SK-N-MC (cell line): Measurements from ENCODE around the gene NHSL2.

Experiments used
- DNase-seq: peaks from one replicate; pipeline ENCODE4 v3.0.0-alpha.2; 2011; ENCODE audit warnings: low read depth, low spot score
- H3K27ac ChIP-seq: fragments of 200-600 bp; sonication (generic); 2 replicates; pipeline ENCODE4 v1.5.1; 2016; ENCODE audit warnings: mixed run types
- H3K36me3 ChIP-seq: fragments of 200-600 bp; sonication (generic); 2 replicates; pipeline ENCODE4 v1.6.1; 2017; ENCODE audit warnings: antibody characterized with exemption, low read length, mixed read lengths; ENCODE audit not compliant: insufficient read depth
- H3K4me3 ChIP-seq: fragments of 200-600 bp; sonication (generic); 2 replicates; pipeline ENCODE4 v1.5.1; 2016
- H3K9ac ChIP-seq: fragments of 200-600 bp; sonication (generic); 2 replicates; pipeline ENCODE4 v1.8.0; 2017; ENCODE audit warnings: mixed run types, mixed read lengths; ENCODE audit not compliant: insufficient read length
- H3K9me3 ChIP-seq: fragments of 200-600 bp; sonication (generic); 2 replicates; pipeline ENCODE4 v1.6.1; 2017; ENCODE audit warnings: low read depth, mild to moderate bottlenecking, antibody characterized with exemption, low read length, moderate library complexity, mixed read lengths
- EZH2 ChIP-seq: fragments of 200-600 bp; sonication (generic); IDR thresholded peaks from one replicate; pipeline ENCODE4 v1.6.1; 2017; ENCODE audit warnings: antibody characterized with exemption
- FOXP2 ChIP-seq: optimal IDR thresholded peaks from 2 replicates; pipeline ENCODE3; 2011; ENCODE audit warnings: mild to moderate bottlenecking, moderate library complexity; ENCODE audit not compliant: insufficient read depth; ENCODE audit errors: extremely low read length, control extremely low read depth
- POLR2AphosphoS5 ChIP-seq: IDR thresholded peaks from 2 replicates; pipeline ENCODE4 v1.6.1; 2012; ENCODE audit warnings: mild to moderate bottlenecking, low read depth, low read length, borderline replicate concordance

Gene NHSL2

DNA sequence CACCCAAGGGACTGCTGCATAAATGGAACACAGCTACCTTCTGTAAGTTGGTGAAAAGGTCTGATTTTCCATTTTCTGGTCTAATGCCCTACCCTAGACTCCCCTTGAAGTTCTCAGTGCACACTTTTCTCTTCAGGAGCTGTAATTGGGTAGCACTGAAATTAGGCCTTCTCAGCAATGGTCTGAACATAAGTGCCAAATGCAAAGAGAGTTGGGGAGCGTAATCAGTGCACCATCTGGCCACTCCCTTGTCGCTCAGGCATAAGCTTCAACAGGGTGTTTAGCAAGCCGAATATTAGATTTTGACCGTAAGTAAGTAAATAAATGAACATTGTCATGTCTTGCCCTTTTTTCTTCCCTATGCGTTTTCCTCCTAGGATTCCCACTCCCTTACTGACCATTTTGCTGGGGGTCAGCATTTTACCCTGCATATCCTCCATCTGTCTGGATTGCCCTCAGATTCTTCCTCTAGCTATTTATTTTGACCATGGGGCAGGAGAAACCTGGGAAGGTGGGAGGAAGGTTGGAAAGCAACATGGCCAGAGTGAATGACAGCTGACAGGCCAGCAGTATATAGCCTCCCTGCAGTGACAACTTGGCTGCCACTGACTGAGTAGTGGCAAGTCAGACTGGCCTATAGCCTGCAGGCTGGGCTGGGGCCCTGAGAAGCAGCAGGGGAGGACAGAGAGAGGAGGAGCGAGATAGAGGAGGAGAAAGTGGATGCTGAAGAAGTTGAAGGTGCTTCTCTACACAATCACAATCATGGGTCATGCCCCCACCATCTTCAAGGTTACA is 2.7 kb downstream of the NHSL2 start:
- H3K9me3 ChIP-seq: no peaks in the 10 kb centered on the region
- no peak for DNase-seq
- no peak for TF ChIP-seq FOXP2
- no peak for TF ChIP-seq EZH2
- TF ChIP-seq POLR2AphosphoS5: no peak
- H3K36me3 ChIP-seq: no peaks in the 10 kb centered on the region
- no peak overlapping the region for H3K4me3 ChIP-seq
- H3K27ac ChIP-seq: no peak overlapping the region
- no peak overlapping the region for H3K9ac ChIP-seq

DNA sequence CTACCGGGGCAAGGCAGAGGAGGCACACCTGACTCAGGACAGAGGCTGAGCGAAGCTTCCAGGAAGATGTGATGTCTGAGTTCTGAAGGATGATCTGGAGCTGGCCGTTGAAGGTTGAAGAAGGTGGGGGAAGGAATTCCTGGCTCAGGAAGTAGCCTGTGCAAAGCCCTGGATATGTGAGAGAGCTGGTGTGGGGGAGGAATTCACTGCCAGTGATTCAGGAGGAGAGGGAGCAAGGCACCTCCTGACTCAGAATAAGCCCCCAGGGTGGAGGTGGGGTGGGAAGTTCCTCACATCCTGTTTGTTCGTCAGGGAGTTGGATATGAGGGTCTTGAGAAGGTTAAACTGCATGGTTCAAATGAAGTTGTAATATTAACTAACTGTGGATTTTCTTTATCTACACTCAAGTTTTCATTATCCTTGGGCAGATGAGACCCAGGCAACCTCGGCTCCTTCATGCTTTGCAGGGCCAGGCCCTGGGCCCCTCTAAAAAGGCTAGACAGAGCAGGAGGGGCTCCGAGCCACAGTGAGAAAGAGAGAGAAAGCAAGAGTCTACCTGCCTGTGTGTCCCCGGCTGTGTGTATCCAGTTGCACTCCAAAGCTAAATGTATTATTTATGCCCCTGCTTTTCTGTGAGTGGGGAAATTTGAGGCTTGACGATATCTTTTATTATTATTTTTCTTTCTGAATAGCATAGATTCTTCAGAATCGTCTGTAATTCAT is 7.1 kb downstream of the NHSL2 start:
- Histone ChIP-seq H3K9me3 (no peaks in the 10 kb centered on the region), H3K9ac (no peak overlapping the region), H3K27ac (no peak overlapping the region), H3K36me3 (no peaks in the 10 kb centered on the region), H3K4me3 (no peak overlapping the region)
- no peak for DNase-seq
- TF ChIP-seq POLR2AphosphoS5: no peak
- TF ChIP-seq EZH2: no peak
- TF ChIP-seq FOXP2: no peak

DNA sequence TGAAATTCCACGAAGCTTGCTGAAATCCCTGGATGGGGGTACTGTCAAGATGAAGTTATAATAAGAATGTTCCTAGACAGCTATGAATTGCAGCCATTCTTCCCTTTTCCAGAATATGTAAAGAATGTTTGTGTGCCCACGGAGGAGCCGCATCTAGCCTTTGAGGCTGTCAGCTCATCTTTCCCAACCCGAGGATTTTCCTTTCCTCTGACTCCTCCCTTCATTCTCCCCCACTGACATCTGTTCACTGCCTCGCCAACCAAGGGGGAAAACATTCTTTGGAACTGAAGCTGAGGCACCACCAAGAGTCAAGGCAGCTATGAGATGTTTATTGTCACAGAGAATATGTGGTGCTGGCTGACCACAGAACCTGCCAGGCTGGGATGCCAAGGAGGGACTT is 8.8 kb downstream of the NHSL2 start:
- no peak for TF ChIP-seq POLR2AphosphoS5
- TF ChIP-seq FOXP2: no peak
- TF ChIP-seq EZH2: no peak
- no peak for DNase-seq
- Histone ChIP-seq H3K9ac (no peak overlapping the region), H3K36me3 (no peaks in the 10 kb centered on the region), H3K27ac (no peak overlapping the region), H3K9me3 (no peaks in the 10 kb centered on the region), H3K4me3 (no peak overlapping the region)

DNA sequence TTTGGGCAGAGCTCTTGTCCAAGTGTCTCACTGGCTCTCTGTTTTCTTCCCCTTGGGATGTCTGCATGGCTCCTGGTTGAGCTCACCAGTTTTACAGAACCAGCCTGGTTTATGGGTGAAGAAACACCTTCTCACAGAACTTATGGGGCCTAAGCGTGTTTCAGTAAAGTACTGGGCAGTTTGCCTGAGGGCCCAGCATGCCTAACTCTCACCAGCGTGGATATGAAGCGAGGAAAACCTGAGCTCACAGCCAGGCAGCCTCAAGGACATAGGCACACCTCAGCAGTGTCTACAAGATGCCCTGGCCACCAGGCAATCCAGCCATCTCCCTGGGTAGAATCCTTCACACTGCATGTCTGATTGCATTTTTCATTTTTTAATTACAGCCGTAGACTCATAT is 9.2 kb downstream of the NHSL2 start:
- Histone ChIP-seq H3K27ac (no peak overlapping the region), H3K9me3 (no peaks in the 10 kb centered on the region), H3K4me3 (no peak overlapping the region), H3K9ac (no peak overlapping the region), H3K36me3 (no peaks in the 10 kb centered on the region)
- TF ChIP-seq POLR2AphosphoS5: no peak
- TF ChIP-seq FOXP2: no peak
- no peak for TF ChIP-seq EZH2
- no peak for DNase-seq

DNA sequence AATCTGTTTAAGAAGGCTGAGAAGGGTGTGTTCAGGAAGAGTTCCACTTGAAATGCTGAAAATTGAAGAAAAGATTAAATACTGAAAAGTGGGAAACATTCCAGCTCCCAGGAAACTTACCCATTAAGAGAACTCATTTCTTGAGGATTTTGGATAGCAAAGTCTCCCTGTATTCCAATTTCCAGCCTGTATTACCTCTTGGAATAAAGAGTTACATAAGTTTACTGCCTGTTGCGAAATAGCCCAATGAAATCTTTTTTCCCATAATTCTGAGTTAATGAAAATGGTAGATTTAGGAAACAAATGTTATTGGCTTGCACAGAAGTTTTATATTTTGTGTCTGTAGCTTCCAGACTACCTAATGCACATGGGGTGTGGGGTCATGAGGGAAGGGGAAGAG is 12.0 kb downstream of the NHSL2 start:
- TF ChIP-seq FOXP2 (no peak), POLR2AphosphoS5 (no peak), EZH2 (no peak)
- no peaks in the 10 kb centered on the region for H3K36me3 ChIP-seq
- H3K9me3 ChIP-seq: no peaks in the 10 kb centered on the region
- H3K9ac ChIP-seq: no peak overlapping the region
- no peak overlapping the region for H3K27ac ChIP-seq
- no peak for DNase-seq
- H3K4me3 ChIP-seq: no peak overlapping the region

DNA sequence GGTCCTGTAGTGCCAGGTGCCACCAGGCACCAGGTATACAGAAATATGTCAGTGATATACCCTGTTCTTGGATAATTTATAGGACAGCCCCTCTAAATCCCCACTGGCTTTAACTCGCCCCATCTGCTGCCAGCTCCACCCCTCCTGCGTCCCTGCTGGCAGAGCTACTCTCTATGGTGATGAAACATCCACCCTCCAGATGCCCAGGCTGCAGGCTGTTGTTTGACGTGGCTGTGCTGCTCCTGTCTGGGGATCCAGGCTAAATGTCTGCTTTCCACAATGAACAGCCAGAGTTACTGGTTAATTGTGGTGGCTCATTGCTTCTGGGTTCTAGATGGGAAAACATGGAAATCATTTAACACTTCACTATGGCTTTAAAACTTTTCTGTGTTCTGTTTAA is 12.9 kb downstream of the NHSL2 start:
- TF ChIP-seq EZH2: no peak
- no peak for TF ChIP-seq POLR2AphosphoS5
- no peak for TF ChIP-seq FOXP2

DNA sequence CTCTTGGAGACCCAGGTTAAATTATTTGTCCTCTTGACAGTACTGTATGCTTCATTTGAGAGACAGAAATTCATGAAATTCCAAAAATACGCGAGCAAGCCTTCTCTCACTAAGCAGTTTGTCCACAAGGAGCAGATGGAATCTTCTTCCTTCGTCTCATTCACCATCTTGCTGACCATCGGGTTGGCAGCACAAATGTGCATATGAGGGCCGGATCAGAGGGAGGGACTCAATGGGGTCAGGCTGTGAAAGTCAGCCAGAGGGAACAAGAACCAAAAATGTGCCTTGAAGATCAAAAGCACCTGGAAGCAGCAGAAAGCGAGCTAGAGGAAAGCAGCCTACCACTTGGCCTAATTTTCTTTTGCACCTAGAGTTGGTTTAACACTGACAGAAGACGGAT is 16.4 kb downstream of the NHSL2 start:
- TF ChIP-seq POLR2AphosphoS5 (no peak), FOXP2 (no peak), EZH2 (no peak)
- Histone ChIP-seq H3K4me3 (no peak overlapping the region), H3K27ac (no peak overlapping the region), H3K9ac (no peak overlapping the region), H3K36me3 (no peaks in the 10 kb centered on the region), H3K9me3 (no peaks in the 10 kb centered on the region)
- DNase-seq: no peak

More for the DNA sequence above, 12.9 kb downstream of the NHSL2 start:
- Histone ChIP-seq H3K9ac (no peak overlapping the region), H3K4me3 (no peak overlapping the region), H3K36me3 (no peaks in the 10 kb centered on the region), H3K27ac (no peak overlapping the region), H3K9me3 (no peaks in the 10 kb centered on the region)
- no peak for DNase-seq

DNA sequence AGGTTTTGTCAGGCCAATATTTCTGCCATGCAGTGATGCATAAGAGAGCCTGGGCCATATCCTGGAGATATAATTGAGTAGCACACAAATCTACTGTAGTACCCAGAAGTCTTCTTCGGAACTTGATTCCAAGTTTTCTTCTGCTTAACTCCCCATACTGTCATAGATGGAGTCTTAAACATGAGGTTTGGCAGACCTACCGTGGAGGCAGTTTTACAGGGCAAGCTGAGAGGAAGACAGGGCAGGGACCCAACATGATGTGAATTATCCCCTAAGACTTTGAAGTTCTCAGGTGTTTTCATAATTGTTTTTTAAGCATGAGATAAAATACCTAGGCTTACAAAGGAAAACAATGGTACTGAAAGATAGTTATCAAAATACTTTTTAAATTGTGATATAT is 18.2 kb downstream of the NHSL2 start:
- Histone ChIP-seq H3K4me3 (no peak overlapping the region), H3K27ac (no peak overlapping the region), H3K36me3 (no peaks in the 10 kb centered on the region), H3K9ac (no peak overlapping the region), H3K9me3 (no peaks in the 10 kb centered on the region)
- DNase-seq: no peak
- no peak for TF ChIP-seq POLR2AphosphoS5

DNA sequence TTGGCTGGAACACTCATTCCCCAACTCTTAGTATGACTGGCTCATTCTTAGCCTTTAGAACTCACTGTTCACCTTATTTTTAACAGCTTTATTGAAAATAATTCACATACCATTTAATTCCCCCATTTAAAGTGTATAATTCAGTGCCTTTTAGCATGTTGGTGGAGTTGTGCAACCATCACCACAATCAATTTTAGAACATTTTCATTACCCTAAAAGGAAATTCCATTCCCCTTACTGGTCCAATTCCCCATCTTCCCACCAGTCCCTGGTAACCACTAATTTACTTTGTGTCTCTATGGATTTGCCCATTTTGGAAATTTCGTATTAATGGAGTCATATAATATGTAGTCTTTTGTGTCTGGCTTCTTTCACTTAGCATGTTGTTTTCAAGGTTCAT is 19.7 kb downstream of the NHSL2 start:
- H3K27ac ChIP-seq: no peak overlapping the region

More for the DNA sequence above, 19.7 kb downstream of the NHSL2 start:
- H3K9me3 ChIP-seq: no peaks in the 10 kb centered on the region
- H3K4me3 ChIP-seq: no peak overlapping the region
- H3K9ac ChIP-seq: no peak overlapping the region
- TF ChIP-seq EZH2 (no peak), POLR2AphosphoS5 (no peak), FOXP2 (no peak)
- no peaks in the 10 kb centered on the region for H3K36me3 ChIP-seq
- DNase-seq: no peak
